SW 1271 (cell line): ENCODE results near the gene DNAJA1.
"Not testable (repeated sequence)": the region's sequence is repeated elsewhere in the genome, so short reads cannot be mapped to it uniquely, and the experiment has no call there.

ENCODE experiments used
- DNase-seq, 2 experiments: peaks; one replicate each; lab custom pipeline; 2025; lab: John Stamatoyannopoulos, UW

The DNAJA1 gene

GRCh38 chr9:33082128-33082527, 57.1 kb downstream of the DNAJA1 start:
- DNase-seq, result no peak

DNA sequence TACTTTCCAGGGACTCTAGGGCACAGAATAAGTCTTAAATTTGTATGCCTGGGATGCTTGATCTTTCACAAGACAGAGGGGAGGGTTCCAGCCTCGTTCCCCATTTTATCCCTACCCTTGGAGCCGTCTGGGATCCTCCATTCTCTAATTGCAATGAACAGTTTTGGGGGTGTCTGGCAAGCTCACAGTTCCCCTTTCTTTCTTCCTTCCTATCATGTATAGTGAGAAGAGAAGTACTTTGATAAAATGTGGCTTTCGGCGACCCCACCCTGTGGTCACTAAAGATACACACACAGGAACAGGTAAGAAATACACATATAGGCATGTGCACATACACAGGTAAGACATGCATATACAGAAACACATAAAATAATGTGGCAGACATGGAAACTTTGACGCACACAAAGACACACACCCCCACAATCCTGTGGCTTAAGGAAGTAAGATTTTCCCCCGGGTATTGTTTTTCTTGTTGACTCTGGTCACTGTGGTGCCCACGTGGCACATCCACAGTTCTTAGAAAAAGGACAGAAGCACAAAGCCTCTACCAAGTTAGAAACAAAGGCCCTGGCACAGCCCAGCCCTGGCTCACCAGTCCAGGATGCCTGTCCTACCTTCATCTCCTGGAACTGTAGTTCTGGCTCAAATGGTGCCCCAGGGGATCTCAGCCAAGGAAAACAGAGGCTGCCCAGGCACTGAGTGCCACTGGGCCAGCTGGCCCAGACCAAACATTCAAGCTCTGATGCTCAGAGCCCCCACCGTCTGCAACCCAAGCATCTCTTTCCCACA, 57.7 kb downstream of the DNAJA1 start:
- DNase-seq, result no peak

- DNase-seq, result not testable (repeated sequence)
Observed at GRCh38 chr9:33085672-33086071, 60.6 kb downstream of the DNAJA1 start.
